ENCODE data around the gene GPR151. TPM values are rescaled to one million over a fixed set of nuclear protein-coding genes. Genes with fewer than 3 reads are reported as not detected.

Gene GPR151
- total RNA-seq, 1 donor from 2014 or later, result not detected

DNA sequence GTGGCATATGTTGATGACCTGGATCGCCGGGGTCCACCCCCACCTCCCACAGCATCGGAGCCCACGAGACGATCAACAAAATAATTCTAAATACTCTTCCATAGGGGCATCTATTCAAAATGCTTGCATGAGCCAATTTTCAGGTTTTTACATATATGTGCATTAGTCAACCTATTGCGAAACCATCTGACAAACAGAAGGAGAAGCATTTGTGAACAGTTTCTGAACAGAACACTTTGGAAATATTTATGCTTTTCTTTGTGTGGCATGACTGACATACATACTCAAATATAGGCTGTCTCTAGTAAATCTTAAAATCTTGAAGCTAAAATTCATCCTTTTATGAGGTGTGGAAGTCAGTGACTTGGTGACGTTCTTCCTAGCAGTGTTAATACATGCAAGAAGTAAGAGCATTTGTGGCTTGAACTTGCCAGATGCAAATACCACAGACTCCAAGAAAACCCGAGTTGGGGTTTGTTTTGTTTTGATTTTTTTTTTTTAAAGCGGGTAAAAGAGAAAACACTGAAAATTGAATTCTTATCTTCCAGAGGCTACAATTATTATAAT is 5.3 kb downstream of the GPR151 start:
- H3K36me3 Mint-ChIP-seq (ENCODE audit: unreplicated experiment), result peaks cover 56% of the 10 kb centered on the region
- no peak for DNase-seq (ENCODE audit: extremely low spot score, unreplicated experiment)
- no peaks in the 10 kb centered on the region for H3K9me3 Mint-ChIP-seq (ENCODE audit: unreplicated experiment)
- TF ChIP-seq, protein P1, sequence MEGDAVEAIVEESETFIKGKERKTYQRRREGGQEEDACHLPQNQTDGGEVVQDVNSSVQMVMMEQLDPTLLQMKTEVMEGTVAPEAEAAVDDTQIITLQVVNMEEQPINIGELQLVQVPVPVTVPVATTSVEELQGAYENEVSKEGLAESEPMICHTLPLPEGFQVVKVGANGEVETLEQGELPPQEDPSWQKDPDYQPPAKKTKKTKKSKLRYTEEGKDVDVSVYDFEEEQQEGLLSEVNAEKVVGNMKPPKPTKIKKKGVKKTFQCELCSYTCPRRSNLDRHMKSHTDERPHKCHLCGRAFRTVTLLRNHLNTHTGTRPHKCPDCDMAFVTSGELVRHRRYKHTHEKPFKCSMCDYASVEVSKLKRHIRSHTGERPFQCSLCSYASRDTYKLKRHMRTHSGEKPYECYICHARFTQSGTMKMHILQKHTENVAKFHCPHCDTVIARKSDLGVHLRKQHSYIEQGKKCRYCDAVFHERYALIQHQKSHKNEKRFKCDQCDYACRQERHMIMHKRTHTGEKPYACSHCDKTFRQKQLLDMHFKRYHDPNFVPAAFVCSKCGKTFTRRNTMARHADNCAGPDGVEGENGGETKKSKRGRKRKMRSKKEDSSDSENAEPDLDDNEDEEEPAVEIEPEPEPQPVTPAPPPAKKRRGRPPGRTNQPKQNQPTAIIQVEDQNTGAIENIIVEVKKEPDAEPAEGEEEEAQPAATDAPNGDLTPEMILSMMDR (IDR thresholded peaks at IDR 0.05), result no peak
- H3K4me3 Mint-ChIP-seq (ENCODE audit: unreplicated experiment), result no peak overlapping the region
- H3K27me3 Mint-ChIP-seq (ENCODE audit: unreplicated experiment), result no peaks in the 10 kb centered on the region
- no peaks in the 10 kb centered on the region for H3K4me1 Mint-ChIP-seq (ENCODE audit: unreplicated experiment)
- no peak overlapping the region for H3K27ac Mint-ChIP-seq (ENCODE audit: unreplicated experiment)

DNA sequence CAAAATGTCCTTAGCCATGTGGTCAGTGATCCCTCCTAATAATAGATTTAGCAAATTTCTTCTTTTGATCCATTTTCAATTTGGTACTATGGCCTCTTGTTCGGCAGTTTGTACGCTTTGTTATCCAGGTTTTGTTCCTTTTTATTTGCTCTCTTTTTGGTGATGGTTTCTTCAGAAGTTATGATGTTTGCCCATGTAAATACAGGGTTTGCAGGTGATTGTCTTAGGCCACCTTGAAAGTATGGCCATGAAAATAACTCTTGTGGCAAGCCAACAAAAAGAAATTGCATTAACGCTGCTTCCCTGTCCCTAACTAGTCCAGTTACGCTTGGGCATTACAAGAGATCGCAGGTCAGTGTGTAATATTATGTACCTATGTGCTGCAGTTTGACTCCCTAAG is 8.6 kb downstream of the GPR151 start:
- no peak for DNase-seq (ENCODE audit: extremely low spot score, unreplicated experiment)
- Mint-ChIP-seq H3K36me3 (ENCODE audit: unreplicated experiment) (peaks cover 68% of the 10 kb centered on the region), H3K27me3 (ENCODE audit: unreplicated experiment) (no peaks in the 10 kb centered on the region), H3K4me3 (ENCODE audit: unreplicated experiment) (no peak overlapping the region), H3K4me1 (ENCODE audit: unreplicated experiment) (no peaks in the 10 kb centered on the region), H3K9me3 (ENCODE audit: unreplicated experiment) (no peaks in the 10 kb centered on the region), H3K27ac (ENCODE audit: unreplicated experiment) (no peak overlapping the region)
- TF ChIP-seq, protein P1 (IDR thresholded peaks at IDR 0.05), result no peak

DNA sequence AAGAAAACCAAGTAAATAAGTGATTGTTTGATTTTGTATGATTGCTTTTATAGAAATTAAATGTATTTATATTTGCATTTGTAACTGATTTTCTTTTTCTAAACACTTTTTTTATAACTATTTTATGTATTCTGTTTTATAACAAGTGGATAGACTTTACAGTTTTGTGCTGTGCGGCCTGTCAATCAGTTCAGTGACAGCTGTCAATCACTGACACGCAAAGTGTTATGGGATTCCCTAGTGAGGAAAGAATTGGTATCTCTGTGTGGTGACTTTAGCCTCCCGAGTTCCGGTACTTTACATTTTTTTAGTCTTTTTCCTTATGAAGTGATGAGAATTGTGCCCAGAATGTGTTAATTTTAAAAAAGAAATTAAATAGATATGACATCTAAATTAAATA is 16.3 kb downstream of the GPR151 start:
- Mint-ChIP-seq H3K4me1 (ENCODE audit: unreplicated experiment) (peaks cover 7% of the 10 kb centered on the region), H3K9me3 (ENCODE audit: unreplicated experiment) (no peaks in the 10 kb centered on the region), H3K27ac (ENCODE audit: unreplicated experiment) (no peak overlapping the region), H3K4me3 (ENCODE audit: unreplicated experiment) (no peak overlapping the region), H3K36me3 (ENCODE audit: unreplicated experiment) (peaks cover 32% of the 10 kb centered on the region), H3K27me3 (ENCODE audit: unreplicated experiment) (no peaks in the 10 kb centered on the region)
- no peak for DNase-seq (ENCODE audit: extremely low spot score, unreplicated experiment)
- TF ChIP-seq, protein P1 (IDR thresholded peaks at IDR 0.05), result no peak

DNA sequence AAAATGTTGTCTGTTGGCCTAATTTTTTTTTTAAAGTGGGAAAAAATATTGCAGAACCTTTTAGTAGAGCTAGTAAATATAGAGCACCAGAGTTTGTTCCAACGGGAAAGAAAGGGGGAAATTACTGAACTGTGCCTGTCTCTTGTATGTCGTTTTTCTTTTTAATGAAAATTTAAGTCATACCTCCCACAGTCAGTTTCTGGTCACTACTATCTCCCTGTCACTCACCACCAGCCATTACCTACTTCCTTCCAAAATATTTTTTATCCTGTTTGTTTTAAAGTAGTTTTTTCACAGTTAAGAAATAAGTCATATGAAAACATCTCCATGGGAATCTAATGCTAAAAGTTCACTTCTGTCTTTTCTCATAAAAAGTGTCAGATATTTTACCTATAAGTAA is 21.3 kb downstream of the GPR151 start:
- peaks cover 19% of the 10 kb centered on the region for H3K36me3 Mint-ChIP-seq (ENCODE audit: unreplicated experiment)
- DNase-seq (ENCODE audit: extremely low spot score, unreplicated experiment), result no peak
- H3K9me3 Mint-ChIP-seq (ENCODE audit: unreplicated experiment), result no peaks in the 10 kb centered on the region
- TF ChIP-seq, protein P1 (IDR thresholded peaks at IDR 0.05), result no peak
- no peak overlapping the region for H3K27ac Mint-ChIP-seq (ENCODE audit: unreplicated experiment)
- no peak overlapping the region for H3K4me3 Mint-ChIP-seq (ENCODE audit: unreplicated experiment)
- no peaks in the 10 kb centered on the region for H3K27me3 Mint-ChIP-seq (ENCODE audit: unreplicated experiment)
- peaks cover 26% of the 10 kb centered on the region for H3K4me1 Mint-ChIP-seq (ENCODE audit: unreplicated experiment)

DNA sequence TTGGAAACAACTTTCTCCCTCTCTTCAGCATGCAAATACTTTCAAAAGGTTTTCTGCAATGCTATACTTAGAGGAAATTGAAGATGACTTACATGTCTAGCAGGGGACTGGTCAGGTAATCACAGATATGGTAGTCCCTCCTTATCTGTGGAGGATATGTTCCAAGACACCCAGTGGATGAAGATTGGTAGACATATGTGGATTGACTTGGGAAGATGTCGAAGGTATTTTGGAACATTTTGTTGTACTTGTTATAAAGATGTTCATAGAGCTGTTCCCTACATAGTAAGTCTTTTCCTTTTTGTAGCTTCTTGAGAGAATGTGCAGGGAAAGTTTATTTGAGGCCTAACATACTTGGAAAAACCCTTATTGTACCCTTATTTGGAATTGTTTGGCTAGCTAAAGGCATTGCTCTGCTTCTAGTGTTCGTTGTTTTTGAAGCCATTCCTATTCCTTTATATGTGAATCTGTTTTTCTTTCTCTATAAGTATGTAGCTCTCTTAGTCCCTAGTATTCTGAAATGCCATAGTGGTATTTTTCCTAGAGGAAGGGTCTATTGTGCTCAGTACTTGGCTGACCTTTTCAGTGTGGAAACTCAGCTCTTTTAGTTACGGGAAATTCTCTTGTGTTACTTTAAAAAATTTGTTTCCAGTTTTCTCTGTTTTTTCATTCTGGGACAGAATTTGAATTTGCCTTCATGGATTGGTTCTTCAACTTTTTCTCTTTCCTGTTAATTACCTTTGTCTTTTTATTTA is 25.7 kb downstream of the GPR151 start:
- H3K27me3 Mint-ChIP-seq (ENCODE audit: unreplicated experiment), result no peaks in the 10 kb centered on the region
- peaks cover 3% of the 10 kb centered on the region for H3K9me3 Mint-ChIP-seq (ENCODE audit: unreplicated experiment)
- peaks cover 36% of the 10 kb centered on the region for H3K4me1 Mint-ChIP-seq (ENCODE audit: unreplicated experiment)
- no peak for DNase-seq (ENCODE audit: extremely low spot score, unreplicated experiment)
- no peak overlapping the region for H3K4me3 Mint-ChIP-seq (ENCODE audit: unreplicated experiment)
- TF ChIP-seq, protein P1 (IDR thresholded peaks at IDR 0.05), result no peak
- peaks cover 31% of the 10 kb centered on the region for H3K36me3 Mint-ChIP-seq (ENCODE audit: unreplicated experiment)
- H3K27ac Mint-ChIP-seq (ENCODE audit: unreplicated experiment), result peak overlapping the region; percentile 87

All from osteocyte (in vitro differentiated cells).